Ectodermal cell (in vitro differentiated cells): ENCODE results near the gene TYW1B.
"Not testable (repeated sequence)": the region's sequence is repeated elsewhere in the genome, so short reads cannot be mapped to it uniquely, and the experiment has no call there.

Experiments
- H3K27ac ChIP-seq: 2 replicates; pipeline ENCODE4 v1.7.0; 2013; ENCODE audit warnings: mild to moderate bottlenecking, low read depth, low read length; ENCODE audit not compliant: insufficient read depth, poor library complexity, severe bottlenecking
- H3K27me3 ChIP-seq: 2 replicates; pipeline ENCODE4 v1.7.0; 2013; ENCODE audit warnings: mild to moderate bottlenecking, low read length; ENCODE audit not compliant: insufficient read depth, control insufficient read depth, poor library complexity, severe bottlenecking
- H3K36me3 ChIP-seq: one replicate; pipeline ENCODE4 v1.7.0; 2013; ENCODE audit warnings: low read length; ENCODE audit not compliant: control insufficient read depth, insufficient read depth
- H3K4me1 ChIP-seq: one replicate; pipeline ENCODE4 v1.7.0; 2013; ENCODE audit warnings: low read length; ENCODE audit not compliant: control insufficient read depth, insufficient read depth
- H3K4me3 ChIP-seq: 2 replicates; pipeline ENCODE4 v1.7.0; 2013; ENCODE audit warnings: low read depth, low read length, control low read depth; ENCODE audit not compliant: insufficient read depth
- H3K9me3 ChIP-seq: 2 replicates; pipeline ENCODE4 v1.7.0; 2013; ENCODE audit warnings: mild to moderate bottlenecking, low read length, moderate library complexity; ENCODE audit not compliant: control insufficient read depth
- WGBS, 2 experiments: methylation state at CpG; one replicate each; pipeline ENCODE4 v1.1.7; 2013; ENCODE audit warnings: missing lambda C conversion rate in 2 of 2; 5-methylcytosine and 5-hydroxymethylcytosine counted together

TYW1B gene

GRCh38 chr7:72605863-72606431 is 222.1 kb downstream of the TYW1B start:
- H3K27me3 ChIP-seq, H3K36me3 ChIP-seq, H3K4me3 ChIP-seq, H3K4me1 ChIP-seq, H3K27ac ChIP-seq, H3K9me3 ChIP-seq: not testable (repeated sequence)
- 95% methylated on average over 5 to 6 of the region's 7 CpGs for WGBS, 2 experiments

GRCh38 chr7:72604771-72605611 is 223.0 kb downstream of the TYW1B start:
- not testable (repeated sequence) for H3K4me3 ChIP-seq, H3K27me3 ChIP-seq, H3K4me1 ChIP-seq, H3K9me3 ChIP-seq, H3K36me3 ChIP-seq, H3K27ac ChIP-seq
- 90 to 95% methylated on average over 17 of the region's 17 CpGs for WGBS, 2 experiments

- H3K27ac ChIP-seq, H3K4me3 ChIP-seq, H3K27me3 ChIP-seq, H3K9me3 ChIP-seq, H3K36me3 ChIP-seq, H3K4me1 ChIP-seq: not testable (repeated sequence)
- 95% methylated on average over 7 of the region's 8 CpGs for WGBS, 2 experiments
Observed at GRCh38 chr7:72603476-72603875, 224.5 kb downstream of the TYW1B start.

GRCh38 chr7:72603073-72603472 is 224.9 kb downstream of the TYW1B start:
- H3K4me3 ChIP-seq = no peak overlapping the region
- H3K36me3 ChIP-seq = no peaks in the 10 kb centered on the region
- H3K27ac ChIP-seq = no peak overlapping the region
- no peaks in the 10 kb centered on the region for H3K27me3 ChIP-seq
- H3K4me1 ChIP-seq = no peaks in the 10 kb centered on the region
- 87 to 94% methylated on average over 5 of the region's 5 CpGs for WGBS, 2 experiments
- no peaks in the 10 kb centered on the region for H3K9me3 ChIP-seq

- H3K27ac ChIP-seq, H3K27me3 ChIP-seq, H3K4me1 ChIP-seq, H3K4me3 ChIP-seq, H3K36me3 ChIP-seq, H3K9me3 ChIP-seq: not testable (repeated sequence)
- WGBS, 2 experiments = 50 to 60% methylated on average over 1 of the region's 2 CpGs
Observed at GRCh38 chr7:72601683-72602082, 226.3 kb downstream of the TYW1B start.

DNA sequence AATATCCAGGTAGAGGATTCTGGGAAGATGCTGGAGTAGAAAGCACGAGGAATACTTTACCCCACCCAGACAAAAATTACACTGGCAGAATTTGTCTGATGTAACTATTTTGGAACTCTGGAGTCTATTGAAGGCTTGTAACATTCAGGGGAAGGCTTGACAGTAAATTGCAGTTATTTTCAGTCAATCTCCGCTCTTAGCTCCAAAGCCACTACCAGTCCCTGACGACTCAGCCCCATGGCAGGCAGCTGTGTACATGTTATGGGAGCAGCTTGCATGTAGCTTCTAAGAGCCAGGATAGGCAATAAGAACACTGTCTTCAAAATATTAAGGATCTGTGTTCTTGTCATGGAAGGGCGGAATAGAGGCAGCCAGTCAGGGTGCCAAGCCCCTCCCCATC is 238.0 kb downstream of the TYW1B start:
- WGBS, 2 experiments = 78 to 83% methylated on average over 3 of the region's 4 CpGs
- H3K27me3 ChIP-seq, H3K4me3 ChIP-seq, H3K36me3 ChIP-seq, H3K27ac ChIP-seq, H3K4me1 ChIP-seq, H3K9me3 ChIP-seq: not testable (repeated sequence)

- not testable (repeated sequence) for H3K4me3 ChIP-seq, H3K9me3 ChIP-seq, H3K27me3 ChIP-seq, H3K4me1 ChIP-seq, H3K36me3 ChIP-seq, H3K27ac ChIP-seq
- WGBS, 2 experiments = 91 to 96% methylated on average over 3 of the region's 3 CpGs
Observed at GRCh38 chr7:72587267-72587666, 240.7 kb downstream of the TYW1B start.

DNA sequence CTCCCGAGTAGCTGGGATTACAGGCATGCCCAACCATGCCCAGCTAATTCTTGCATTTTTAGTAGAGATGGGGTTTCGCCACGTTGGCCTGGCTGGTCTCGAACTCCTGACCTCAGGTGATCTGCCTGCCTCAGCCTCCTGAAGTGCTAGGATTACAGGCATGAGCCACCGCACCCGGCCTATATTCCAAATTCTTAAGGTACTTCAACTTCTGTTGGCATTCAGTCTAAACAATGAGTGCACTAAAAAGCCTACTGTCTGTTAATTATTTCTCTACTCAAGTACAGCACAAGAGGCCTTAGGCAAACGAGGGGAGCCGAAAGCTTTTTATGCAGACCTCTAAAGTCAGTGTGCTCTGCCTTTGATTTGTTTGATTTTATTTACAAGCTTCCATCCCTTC is 243.4 kb downstream of the TYW1B start:
- H3K4me3 ChIP-seq, H3K27me3 ChIP-seq, H3K9me3 ChIP-seq, H3K4me1 ChIP-seq, H3K27ac ChIP-seq, H3K36me3 ChIP-seq: not testable (repeated sequence)
- 94 to 96% methylated on average over 6 to 8 of the region's 8 CpGs for WGBS, 2 experiments

GRCh38 chr7:72583620-72584361 is 244.2 kb downstream of the TYW1B start:
- H3K4me3 ChIP-seq, H3K4me1 ChIP-seq, H3K9me3 ChIP-seq, H3K27me3 ChIP-seq, H3K36me3 ChIP-seq, H3K27ac ChIP-seq: not testable (repeated sequence)
- WGBS, 2 experiments = 93 to 94% methylated on average over 3 of the region's 3 CpGs

DNA sequence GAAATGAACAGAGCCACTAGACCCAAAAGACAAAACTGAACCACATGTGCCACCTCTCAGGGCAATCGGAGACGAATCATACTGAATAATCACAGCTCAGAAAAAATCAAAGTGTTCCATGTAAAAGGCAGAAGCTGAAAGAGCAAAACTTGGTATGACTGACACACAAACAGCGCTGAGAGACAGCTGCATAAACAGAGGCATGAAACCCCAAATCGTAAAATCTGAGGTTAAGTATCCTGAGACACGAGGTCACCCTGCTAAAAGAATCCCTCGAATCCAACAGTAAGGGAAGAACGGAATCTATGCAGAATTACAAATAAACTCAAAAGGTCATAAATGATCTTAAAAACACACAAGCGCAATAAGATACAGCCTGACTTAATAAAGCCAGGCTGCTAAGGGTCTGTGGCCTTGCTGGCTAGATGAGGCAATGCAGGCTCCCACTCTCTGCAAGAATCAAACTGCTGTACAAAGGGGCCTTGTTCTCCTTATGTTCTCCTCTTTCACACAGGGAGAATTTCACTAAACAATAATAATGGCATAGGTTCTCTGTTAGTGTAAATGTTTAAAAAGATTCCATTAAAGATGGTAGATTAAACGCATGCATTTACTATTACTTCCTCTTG is 247.7 kb downstream of the TYW1B start:
- not testable (repeated sequence) for H3K4me3 ChIP-seq, H3K9me3 ChIP-seq, H3K27me3 ChIP-seq, H3K36me3 ChIP-seq, H3K4me1 ChIP-seq, H3K27ac ChIP-seq
- WGBS, 2 experiments = 91 to 97% methylated on average over 7 of the region's 9 CpGs
